ENCODE results near the gene TMC5.

TMC5 gene

GRCh38 chr16:19431636-19432340, 14.1 kb downstream of the TMC5 start:
- Mint-ChIP-seq H3K27ac (no peak overlapping the region), H3K27me3 (peaks cover 3% of the 10 kb centered on the region), H3K4me3 (no peak overlapping the region), H3K4me1 (no peaks in the 10 kb centered on the region), H3K36me3 (no peaks in the 10 kb centered on the region), H3K9me3 (no peaks in the 10 kb centered on the region)

- no peaks in the 10 kb centered on the region for H3K36me3 Mint-ChIP-seq
- no peak overlapping the region for H3K27ac Mint-ChIP-seq
- H3K4me3 Mint-ChIP-seq = no peak overlapping the region
- no peaks in the 10 kb centered on the region for H3K9me3 Mint-ChIP-seq
- no peaks in the 10 kb centered on the region for H3K4me1 Mint-ChIP-seq
- peaks cover 3% of the 10 kb centered on the region for H3K27me3 Mint-ChIP-seq
These were observed 14.7 kb downstream of the TMC5 start for GRCh38 chr16:19432429-19432828.

GRCh38 chr16:19434584-19434983, 16.9 kb downstream of the TMC5 start:
- Mint-ChIP-seq H3K27ac (no peak overlapping the region), H3K9me3 (no peaks in the 10 kb centered on the region), H3K27me3 (peaks cover 3% of the 10 kb centered on the region), H3K4me1 (no peaks in the 10 kb centered on the region), H3K4me3 (no peak overlapping the region), H3K36me3 (no peaks in the 10 kb centered on the region)

GRCh38 chr16:19436540-19436939, 18.9 kb downstream of the TMC5 start:
- Mint-ChIP-seq H3K36me3 (no peaks in the 10 kb centered on the region), H3K9me3 (no peaks in the 10 kb centered on the region), H3K27ac (no peak overlapping the region), H3K4me1 (no peaks in the 10 kb centered on the region), H3K27me3 (peaks cover 2% of the 10 kb centered on the region), H3K4me3 (no peak overlapping the region)

GRCh38 chr16:19437280-19437679, 19.6 kb downstream of the TMC5 start:
- Mint-ChIP-seq H3K4me3 (no peak overlapping the region), H3K9me3 (no peaks in the 10 kb centered on the region), H3K4me1 (no peaks in the 10 kb centered on the region), H3K27me3 (peaks cover 2% of the 10 kb centered on the region), H3K27ac (no peak overlapping the region), H3K36me3 (no peaks in the 10 kb centered on the region)

- Mint-ChIP-seq H3K27me3 (peaks cover 11% of the 10 kb centered on the region), H3K27ac (no peak overlapping the region), H3K9me3 (no peaks in the 10 kb centered on the region), H3K4me3 (no peak overlapping the region), H3K4me1 (no peaks in the 10 kb centered on the region), H3K36me3 (no peaks in the 10 kb centered on the region)
These were observed 21.1 kb downstream of the TMC5 start for GRCh38 chr16:19438739-19439138.

GRCh38 chr16:19439483-19439882, 21.8 kb downstream of the TMC5 start:
- H3K36me3 Mint-ChIP-seq = no peaks in the 10 kb centered on the region
- H3K27ac Mint-ChIP-seq = no peak overlapping the region
- no peak overlapping the region for H3K4me3 Mint-ChIP-seq
- H3K9me3 Mint-ChIP-seq = no peaks in the 10 kb centered on the region
- H3K4me1 Mint-ChIP-seq = no peaks in the 10 kb centered on the region
- peaks cover 11% of the 10 kb centered on the region for H3K27me3 Mint-ChIP-seq

- Mint-ChIP-seq H3K4me1 (no peaks in the 10 kb centered on the region), H3K36me3 (no peaks in the 10 kb centered on the region), H3K4me3 (no peak overlapping the region), H3K27ac (no peak overlapping the region), H3K27me3 (peaks cover 12% of the 10 kb centered on the region), H3K9me3 (no peaks in the 10 kb centered on the region)
These were observed 26.0 kb downstream of the TMC5 start for GRCh38 chr16:19443659-19444058.

- Mint-ChIP-seq H3K4me3 (no peak overlapping the region), H3K36me3 (no peaks in the 10 kb centered on the region), H3K9me3 (no peaks in the 10 kb centered on the region), H3K27ac (no peak overlapping the region), H3K4me1 (no peaks in the 10 kb centered on the region), H3K27me3 (peaks cover 12% of the 10 kb centered on the region)
These were observed 28.7 kb downstream of the TMC5 start for GRCh38 chr16:19446300-19446846.

- H3K9me3 Mint-ChIP-seq = no peaks in the 10 kb centered on the region
- H3K27ac Mint-ChIP-seq = no peak overlapping the region
- no peaks in the 10 kb centered on the region for H3K4me1 Mint-ChIP-seq
- H3K4me3 Mint-ChIP-seq = no peak overlapping the region
- H3K36me3 Mint-ChIP-seq = no peaks in the 10 kb centered on the region
- peaks cover 12% of the 10 kb centered on the region for H3K27me3 Mint-ChIP-seq
These were observed 29.2 kb downstream of the TMC5 start for GRCh38 chr16:19446886-19447285.

- H3K27ac Mint-ChIP-seq = peak overlapping the region; percentile 25
- no peak overlapping the region for H3K4me3 Mint-ChIP-seq
- no peaks in the 10 kb centered on the region for H3K36me3 Mint-ChIP-seq
- H3K4me1 Mint-ChIP-seq = no peaks in the 10 kb centered on the region
- H3K9me3 Mint-ChIP-seq = no peaks in the 10 kb centered on the region
- H3K27me3 Mint-ChIP-seq = peaks cover 3% of the 10 kb centered on the region
These were observed 32.5 kb downstream of the TMC5 start for GRCh38 chr16:19450186-19450585.

GRCh38 chr16:19458722-19459379, 41.2 kb downstream of the TMC5 start:
- no peak overlapping the region for H3K27ac Mint-ChIP-seq
- H3K9me3 Mint-ChIP-seq = no peaks in the 10 kb centered on the region
- no peaks in the 10 kb centered on the region for H3K4me1 Mint-ChIP-seq
- H3K27me3 Mint-ChIP-seq = peaks cover 5% of the 10 kb centered on the region
- H3K36me3 Mint-ChIP-seq = no peaks in the 10 kb centered on the region
- no peak overlapping the region for H3K4me3 Mint-ChIP-seq

GRCh38 chr16:19460397-19460796, 42.7 kb downstream of the TMC5 start:
- no peaks in the 10 kb centered on the region for H3K4me1 Mint-ChIP-seq
- H3K27ac Mint-ChIP-seq = no peak overlapping the region
- H3K9me3 Mint-ChIP-seq = no peaks in the 10 kb centered on the region
- no peak overlapping the region for H3K4me3 Mint-ChIP-seq
- H3K27me3 Mint-ChIP-seq = peaks cover 5% of the 10 kb centered on the region
- no peaks in the 10 kb centered on the region for H3K36me3 Mint-ChIP-seq

GRCh38 chr16:19463468-19464315, 46.0 kb downstream of the TMC5 start:
- Mint-ChIP-seq H3K4me3 (no peak overlapping the region), H3K27ac (no peak overlapping the region), H3K4me1 (no peaks in the 10 kb centered on the region), H3K9me3 (no peaks in the 10 kb centered on the region), H3K36me3 (no peaks in the 10 kb centered on the region), H3K27me3 (peaks cover 3% of the 10 kb centered on the region)

GRCh38 chr16:19468300-19468699, 50.6 kb downstream of the TMC5 start:
- H3K36me3 Mint-ChIP-seq = no peaks in the 10 kb centered on the region
- H3K27me3 Mint-ChIP-seq = no peaks in the 10 kb centered on the region
- H3K4me1 Mint-ChIP-seq = no peaks in the 10 kb centered on the region
- H3K27ac Mint-ChIP-seq = no peak overlapping the region
- H3K9me3 Mint-ChIP-seq = no peaks in the 10 kb centered on the region
- no peak overlapping the region for H3K4me3 Mint-ChIP-seq

- Mint-ChIP-seq H3K27me3 (no peaks in the 10 kb centered on the region), H3K27ac (no peak overlapping the region), H3K9me3 (no peaks in the 10 kb centered on the region), H3K4me3 (no peak overlapping the region), H3K4me1 (no peaks in the 10 kb centered on the region), H3K36me3 (no peaks in the 10 kb centered on the region)
These were observed 54.8 kb downstream of the TMC5 start for GRCh38 chr16:19472482-19472881.
